Caco-2 (cell line): ENCODE measurements around the gene COL15A1. TPM values are rescaled to one million over a fixed set of nuclear protein-coding genes. Genes with fewer than 3 reads are reported as not detected.

Source experiments
- BruUV-seq: library from RNA; stranded (reverse); fragments of 400-500 nt; replicated peaks from 2 replicates; lab custom pipeline; 2021; lab: Mats Ljungman, UMichigan
- CTCF ChIA-PET: fragments of 300-600 bp; sonication (Branson Sonifier 250); formaldehyde crosslinking; loops from one replicate; lab custom pipeline; 2022; ENCODE audit warnings: antibody characterized with exemption; lab: Charles Lee
- POLR2A ChIA-PET: fragments of 300-600 bp; sonication (Branson Sonifier 250); formaldehyde crosslinking; loops from one replicate; lab custom pipeline; 2022; ENCODE audit warnings: antibody characterized with exemption; lab: Charles Lee
- DNase-seq, 2 experiments: peaks; one replicate each; pipeline versions ENCODE4 v3.0.0 to v3.0.0-alpha.2; 2020 to 2022
- H3K27me3 ChIP-seq: replicated peaks from 2 replicates; pipeline ENCODE4 v1.6.0; 2011; ENCODE audit warnings: low read length; ENCODE audit not compliant: control insufficient read depth, insufficient read depth
- H3K36me3 ChIP-seq: 2 replicates; pipeline ENCODE4 v1.5.1; 2011; ENCODE audit warnings: low read length; ENCODE audit not compliant: control insufficient read depth, insufficient read depth
- H3K4me1 ChIP-seq: fragments of 250-450 bp; sonication (Bioruptor Pico); 2 replicates; pipeline ENCODE4 v1.5.1; 2020; ENCODE audit warnings: mild to moderate bottlenecking
- H3K4me3 ChIP-seq: 2 replicates; pipeline ENCODE4 v1.5.1; 2011; ENCODE audit warnings: low read depth, mild to moderate bottlenecking, control low read depth, low read length
- H3K9me3 ChIP-seq: fragments of 250-450 bp; sonication (Bioruptor Pico); 2 replicates; pipeline ENCODE4 v1.5.1; 2020; ENCODE audit warnings: mild to moderate bottlenecking, moderate library complexity
- H3K27ac Mint-ChIP-seq: one replicate; pipeline ENCODE4 v1.8.0; 2022; ENCODE audit warnings: mixed read lengths; ENCODE audit not compliant: unreplicated experiment
- H3K27me3 Mint-ChIP-seq: one replicate; pipeline ENCODE4 v1.8.0; 2022; ENCODE audit warnings: mixed read lengths; ENCODE audit not compliant: insufficient read depth, unreplicated experiment
- H3K36me3 Mint-ChIP-seq: one replicate; pipeline ENCODE4 v1.8.0; 2022; ENCODE audit warnings: mild to moderate bottlenecking, mixed read lengths; ENCODE audit not compliant: insufficient read depth, unreplicated experiment
- H3K4me1 Mint-ChIP-seq: one replicate; pipeline ENCODE4 v1.8.0; 2022; ENCODE audit warnings: low read depth, mixed read lengths; ENCODE audit not compliant: unreplicated experiment
- H3K4me3 Mint-ChIP-seq: one replicate; pipeline ENCODE4 v1.8.0; 2022; ENCODE audit warnings: mild to moderate bottlenecking, moderate library complexity, mixed read lengths; ENCODE audit not compliant: unreplicated experiment
- H3K9me3 Mint-ChIP-seq: one replicate; pipeline ENCODE4 v1.8.0; 2022; ENCODE audit warnings: mixed read lengths; ENCODE audit not compliant: unreplicated experiment
- CTCF ChIP-seq, 2 experiments: fragments of 200-600 bp in 1 of 2; IDR thresholded peaks; 1 replicate in 1 of 2; 2 replicates in 1 of 2; pipeline versions ENCODE4 v1.5.1 to v1.8.0; 2011 to 2022; ENCODE audit warnings: antibody characterized with exemption in 1 of 2, control low read depth in 1 of 2, inconsistent platforms in 1 of 2, low read depth in 1 of 2, low read length in 1 of 2, mild to moderate bottlenecking in 1 of 2, moderate library complexity in 1 of 2; ENCODE audit not compliant: insufficient read depth in 1 of 2, severe bottlenecking in 1 of 2, unreplicated experiment in 1 of 2
- intact Hi-C: fragments of 100-400 bp; cut with micrococcal nuclease; formaldehyde crosslinking; loops from one replicate; pipeline ENCODE4 v1.10.0; 2022; ENCODE audit not compliant: unreplicated experiment
- total RNA-seq: library from RNA; stranded (reverse); gene quantifications from 2 replicates; pipeline ENCODE4 v1.2.3, GENCODE V29; 2022

COL15A1 gene
- total RNA-seq, 1 experiment from 2014 or later, result not detected

- intact Hi-C loops, result no loop called here
Measured at GRCh38 chr9:99015890-99016289, 72.2 kb downstream of the COL15A1 start.

GRCh38 chr9:99016681-99017387 lies 73.1 kb downstream of the COL15A1 start:
- no peak overlapping the region for H3K4me3 ChIP-seq
- Mint-ChIP-seq H3K4me1 (no peaks in the 10 kb centered on the region), H3K27ac (no peak overlapping the region), H3K4me3 (no peak overlapping the region), H3K27me3 (no peaks in the 10 kb centered on the region), H3K9me3 (peaks cover 19% of the 10 kb centered on the region), H3K36me3 (no peaks in the 10 kb centered on the region)
- BruUV-seq, result no TSS peak
- H3K9me3 ChIP-seq, result peaks cover 11% of the 10 kb centered on the region
- intact Hi-C loops, result no loop called here
- DNase-seq, result no peak
- no peaks in the 10 kb centered on the region; the same call in 1 of the 2 replicates for H3K4me1 ChIP-seq
- CTCF ChIA-PET, result no interaction called here
- no peak for TF ChIP-seq CTCF (IDR thresholded peaks at IDR 0.05; ENCODE audit: insufficient read depth in 1 of 2, low read depth in 1 of 2, low read length in 1 of 2, severe bottlenecking in 1 of 2, unreplicated experiment in 1 of 2)
- H3K27me3 ChIP-seq, result no peaks in the 10 kb centered on the region
- H3K36me3 ChIP-seq, result no peaks in the 10 kb centered on the region
- POLR2A ChIA-PET, result no interaction called here

More at GRCh38 chr9:99015890-99016289, 72.2 kb downstream of the COL15A1 start:
- Mint-ChIP-seq H3K4me3 (no peak overlapping the region), H3K9me3 (peaks cover 22% of the 10 kb centered on the region), H3K36me3 (no peaks in the 10 kb centered on the region), H3K27me3 (no peaks in the 10 kb centered on the region), H3K4me1 (no peaks in the 10 kb centered on the region), H3K27ac (no peak overlapping the region)
- Histone ChIP-seq H3K27me3 (no peaks in the 10 kb centered on the region), H3K4me3 (no peak overlapping the region), H3K9me3 (peaks cover 20% of the 10 kb centered on the region), H3K4me1 (no peaks in the 10 kb centered on the region; the same call in 1 of the 2 replicates), H3K36me3 (no peaks in the 10 kb centered on the region)
- ChIA-PET POLR2A (no interaction called here), CTCF (no interaction called here)
- no peak for TF ChIP-seq CTCF (IDR thresholded peaks at IDR 0.05; ENCODE audit: insufficient read depth in 1 of 2, low read depth in 1 of 2, low read length in 1 of 2, severe bottlenecking in 1 of 2, unreplicated experiment in 1 of 2)
- no peak for DNase-seq
- no TSS peak for BruUV-seq

- H3K27me3 ChIP-seq, result no peaks in the 10 kb centered on the region
- H3K4me3 ChIP-seq, result no peak overlapping the region
- no TSS peak for BruUV-seq
- ChIA-PET CTCF (no interaction called here), POLR2A (no interaction called here)
- H3K36me3 ChIP-seq, result no peaks in the 10 kb centered on the region
- H3K36me3 Mint-ChIP-seq, result no peaks in the 10 kb centered on the region
- no peaks in the 10 kb centered on the region for H3K4me1 Mint-ChIP-seq
- no peak for DNase-seq
- peaks cover 14% of the 10 kb centered on the region for H3K9me3 Mint-ChIP-seq
- H3K27me3 Mint-ChIP-seq, result peaks cover 8% of the 10 kb centered on the region
- no peak for TF ChIP-seq CTCF (IDR thresholded peaks at IDR 0.05; ENCODE audit: insufficient read depth in 1 of 2, low read depth in 1 of 2, low read length in 1 of 2, severe bottlenecking in 1 of 2, unreplicated experiment in 1 of 2)
- no peak overlapping the region for H3K4me3 Mint-ChIP-seq
- no peaks in the 10 kb centered on the region; the same call in 1 of the 2 replicates for H3K4me1 ChIP-seq
- no peak overlapping the region for H3K27ac Mint-ChIP-seq
- intact Hi-C loops, result no loop called here
- H3K9me3 ChIP-seq, result no peaks in the 10 kb centered on the region
Measured at GRCh38 chr9:99018653-99019052, 74.9 kb downstream of the COL15A1 start.
